NOMO-1 treated with DMSO at 0.1 percent for 48 hours (cell line): ENCODE measurements around the gene KMT5C.
"Not testable (repeated sequence)": the region's sequence is repeated elsewhere in the genome, so short reads cannot be mapped to it uniquely, and the experiment has no call there.

Experiments used
- DNase-seq: peaks from one replicate; lab custom pipeline; 2025; ENCODE audit not compliant: unreplicated experiment; lab: John Stamatoyannopoulos, UW

The KMT5C gene

GRCh38 chr19:55316646-55317045 is 23.0 kb upstream of the KMT5C start:
- no peak for DNase-seq

GRCh38 chr19:55319785-55320184 is 19.9 kb upstream of the KMT5C start:
- DNase-seq: no peak

- DNase-seq: no peak
These were observed 18.7 kb upstream of the KMT5C start for GRCh38 chr19:55320844-55321419.

- no peak for DNase-seq
These were observed 18.1 kb upstream of the KMT5C start for GRCh38 chr19:55321466-55322137.

- DNase-seq: no peak
These were observed 17.3 kb upstream of the KMT5C start for GRCh38 chr19:55322204-55322885.

GRCh38 chr19:55324662-55325061 is 15.0 kb upstream of the KMT5C start:
- no peak for DNase-seq

- DNase-seq: peak; percentile 36
These were observed 14.5 kb upstream of the KMT5C start, which contains the start of gene TMEM150B for GRCh38 chr19:55325172-55325571. TMEM150B (minus strand) TSS chr19:55325341; CDS start chr19:55321036, 4,305 bp downstream.

GRCh38 chr19:55328774-55329318 is 10.8 kb upstream of the KMT5C start:
- DNase-seq: not testable (repeated sequence)

- DNase-seq: not testable (repeated sequence)
These were observed 9.9 kb upstream of the KMT5C start for GRCh38 chr19:55329791-55330190.

- no peak for DNase-seq
These were observed 5.8 kb upstream of the KMT5C start for GRCh38 chr19:55333870-55334269.

- no peak for DNase-seq
These were observed 3.6 kb upstream of the KMT5C start for GRCh38 chr19:55336101-55336500.

GRCh38 chr19:55339889-55340783 is 460 bp downstream of the KMT5C start:
- no peak for DNase-seq

GRCh38 chr19:55340784-55341147 is 1.1 kb downstream of the KMT5C start:
- DNase-seq: peak; percentile 14

- peak; percentile 21 for DNase-seq
These were observed 1.5 kb downstream of the KMT5C start for GRCh38 chr19:55341171-55341588.

- DNase-seq: no peak
These were observed 2.2 kb downstream of the KMT5C start for GRCh38 chr19:55341595-55342531.

GRCh38 chr19:55344444-55344843 is 4.8 kb downstream of the KMT5C start:
- no peak for DNase-seq

GRCh38 chr19:55345101-55345817 is 5.6 kb downstream of the KMT5C start:
- DNase-seq: no peak

GRCh38 chr19:55345818-55346724 is 6.4 kb downstream of the KMT5C start:
- no peak for DNase-seq
